A549 (cell line): ENCODE results near the gene RCN2. TPM values are rescaled to one million over a fixed set of nuclear protein-coding genes. Genes with fewer than 3 reads are reported as not detected.

ENCODE experiments used
- ATAC-seq, 2 experiments: fragments of 200-7000 bp in 1 of 2; fragments of >200 bp in 1 of 2; cut with Nextera tagmentation in 1 of 2; cut with Tn5 transposase in 1 of 2; 3 replicates each; pipeline versions ENCODE4 v1.8.0 to v1.9.1; 2018 to 2020; ENCODE audit warnings: mild to moderate bottlenecking in 1 of 2, moderate library complexity in 1 of 2
- CTCF ChIA-PET: fragments of 300-600 bp; sonication (Branson Sonifier 250); formaldehyde crosslinking; extraction: SDS; loops from one replicate; lab custom pipeline; 2021; ENCODE audit warnings: antibody characterized with exemption, inconsistent platforms; lab: Yijun Ruan, JAX
- POLR2A ChIA-PET: fragments of 350-600 bp; formaldehyde crosslinking; extraction: SDS; loops from one replicate; lab custom pipeline; 2021; ENCODE audit warnings: antibody characterized with exemption, inconsistent platforms; lab: Yijun Ruan, JAX
- DNase-seq, 2 experiments: peaks; one replicate each; pipeline versions ENCODE4 v3.0.0 to v3.0.0-alpha.2; 2011 to 2016; ENCODE audit warnings: low read depth in 1 of 2, low spot score in 1 of 2
- FAIRE-seq: peaks from 2 replicates; lab custom pipeline; 2011; peaks lifted over from hg19 to GRCh38; lab: Jason Lieb, UNC
- H3K27ac ChIP-seq, 2 experiments: fragments of >200 bp; sonication (Bioruptor Twin); formaldehyde crosslinking; 3 replicates each; pipeline ENCODE4 v1.5.1; 2016 to 2017
- H3K4me1 ChIP-seq: fragments of >200 bp; sonication (Bioruptor Twin); formaldehyde crosslinking; 3 replicates; pipeline ENCODE4 v1.6.1; 2016
- H3K4me2 ChIP-seq: fragments of >200 bp; sonication (Bioruptor Twin); formaldehyde crosslinking; 3 replicates; pipeline ENCODE4 v1.6.1; 2016
- H3K4me3 ChIP-seq: fragments of >200 bp; sonication (Bioruptor Twin); formaldehyde crosslinking; 3 replicates; pipeline ENCODE4 v1.5.1; 2016
- H3K9me3 ChIP-seq: fragments of >200 bp; sonication (Bioruptor Twin); formaldehyde crosslinking; 3 replicates; pipeline ENCODE4 v1.6.1; 2016
- ATOH8 ChIP-seq: fragments of 250-450 bp; sonication (Bioruptor Pico); IDR thresholded peaks from 2 replicates; pipeline ENCODE4 v1.5.0; 2020; ENCODE audit warnings: low read depth, mild to moderate bottlenecking, moderate library complexity
- BCL3 ChIP-seq: fragments of >200 bp; sonication (Bioruptor Twin); formaldehyde crosslinking; IDR thresholded peaks from 3 replicates; pipeline ENCODE4 v1.6.1; 2016
- CEBPB ChIP-seq, 2 experiments: fragments of >200 bp in 1 of 2; sonication (Bioruptor Twin) in 1 of 2; formaldehyde crosslinking in 1 of 2; IDR thresholded peaks; 2 replicates each; pipeline ENCODE4 v1.6.1; 2012 to 2016
- CHD2 ChIP-seq: fragments of 150-350 bp; IDR thresholded peaks from 2 replicates; pipeline ENCODE4 v1.6.1; 2014; ENCODE audit warnings: low read length; ENCODE audit not compliant: partially characterized antibody
- CTCF ChIP-seq: fragments of >200 bp; sonication (Bioruptor Twin); formaldehyde crosslinking; IDR thresholded peaks from 3 replicates; pipeline ENCODE4 v1.5.1; 2016
- ESRRA ChIP-seq: fragments of 150-350 bp; IDR thresholded peaks from 2 replicates; pipeline ENCODE4 v1.6.1; 2014; ENCODE audit warnings: mild to moderate bottlenecking, low read length, borderline replicate concordance
- HDAC2 ChIP-seq: fragments of 200-600 bp; sonication (generic); IDR thresholded peaks from 2 replicates; pipeline ENCODE4 v1.6.1; 2016
- HES2 ChIP-seq: fragments of >200 bp; sonication (Bioruptor Twin); formaldehyde crosslinking; IDR thresholded peaks from 2 replicates; pipeline ENCODE4 v1.6.1; 2016
- HOXB5 ChIP-seq: fragments of 250-450 bp; sonication (Bioruptor Pico); IDR thresholded peaks from 2 replicates; pipeline ENCODE4 v1.5.0; 2020; ENCODE audit warnings: mild to moderate bottlenecking, moderate library complexity
- KDM5A ChIP-seq: fragments of 200-600 bp; sonication (generic); IDR thresholded peaks from 2 replicates; pipeline ENCODE4 v1.6.1; 2016; ENCODE audit warnings: antibody characterized with exemption, mild to moderate bottlenecking
- MAZ ChIP-seq: fragments of 150-350 bp; IDR thresholded peaks from 2 replicates; pipeline ENCODE4 v1.6.1; 2014; ENCODE audit warnings: antibody characterized with exemption, low read depth, low read length, borderline replicate concordance
- NPAS2 ChIP-seq: fragments of 250-450 bp; sonication (Bioruptor Pico); IDR thresholded peaks from 2 replicates; pipeline ENCODE4 v1.8.0; 2022; ENCODE audit warnings: mild to moderate bottlenecking, moderate library complexity, borderline replicate concordance
- NR3C1 ChIP-seq: fragments of >200 bp; sonication (Bioruptor Twin); formaldehyde crosslinking; IDR thresholded peaks from 3 replicates; pipeline ENCODE4 v1.6.1; 2017
- PBX3 ChIP-seq: IDR thresholded peaks from 2 replicates; pipeline ENCODE4 v1.6.1; 2012
- POLR2AphosphoS2 ChIP-seq: conservative IDR thresholded peaks from 2 replicates; pipeline ENCODE4 v1.6.1; 2012; ENCODE audit warnings: low read length, improper control_type of control experiment, inconsistent platforms
- RAD21 ChIP-seq, 2 experiments: fragments of >200 bp in 1 of 2; sonication (Bioruptor Twin) in 1 of 2; formaldehyde crosslinking in 1 of 2; IDR thresholded peaks in 1 of 2; conservative IDR thresholded peaks in 1 of 2; 2 replicates in 1 of 2; 3 replicates in 1 of 2; pipeline ENCODE4 v1.6.1; 2012 to 2018; ENCODE audit warnings: inconsistent platforms in 1 of 2
- RARB ChIP-seq: fragments of 250-450 bp; sonication (Bioruptor Pico); IDR thresholded peaks from 2 replicates; pipeline ENCODE4 v1.8.0; 2021; ENCODE audit warnings: mild to moderate bottlenecking, moderate library complexity
- RNF2 ChIP-seq: fragments of 200-600 bp; sonication (generic); IDR thresholded peaks from 2 replicates; pipeline ENCODE4 v1.6.1; 2016; ENCODE audit warnings: low read depth, mild to moderate bottlenecking, antibody characterized with exemption, moderate library complexity, borderline replicate concordance
- TP53 ChIP-seq: fragments of 250-450 bp; sonication (Bioruptor Pico); IDR thresholded peaks from 2 replicates; pipeline ENCODE4 v1.5.0; 2021; ENCODE audit warnings: mild to moderate bottlenecking, moderate library complexity
- WGBS: methylation state at CpG from one replicate; pipeline ENCODE4 v1.1.6; 2017; ENCODE audit errors: missing lambda C conversion rate; 5-methylcytosine and 5-hydroxymethylcytosine counted together
- polyA plus RNA-seq, 4 experiments: library from polyadenylated mRNA; depleted of rRNA in 3 of 4; stranded (reverse); fragments of >200 nt; fragmentation: RNase III in 1 of 4; extraction: RNeasy Plus Mini Kit Qiagen cat#74134 plus additional on column Dnase treatment in 1 of 4; gene quantifications; 2 replicates in 3 of 4; 3 replicates in 1 of 4; pipeline ENCODE4 v1.2.3, GENCODE V29; 2011 to 2017

RCN2 gene
- polyA plus RNA-seq, 2 of the 4 experiments (the other 2 are of a cell fraction), result 81.3 to 152 TPM

- TF ChIP-seq NR3C1 (no peak), CTCF (no peak)
These were observed 10.1 kb downstream of the RCN2 start (continued) for GRCh38 chr15:76941636-76942035.

- ATAC-seq (no peak), FAIRE-seq (no peak), DNase-seq (no peak)
- Histone ChIP-seq H3K9me3 (no peaks in the 10 kb centered on the region), H3K4me2 (no peak overlapping the region), H3K4me1 (no peaks in the 10 kb centered on the region; the same call in 2 of the 3 replicates), H3K27ac (no peak overlapping the region), H3K4me3 (no peak overlapping the region)
- POLR2A ChIA-PET, result interaction anchor here (2.3 kb wide), 1 partner anchor 11 kb away, joined by 16 read pairs; the partner anchor contains the start of gene RCN2
- CTCF ChIA-PET, result interaction anchor here (1.1 to 2.0 kb wide), 6 partner anchors 9 to 691 kb away, joined by 3 to 6 read pairs (median 4); no protein-coding TSS in a partner anchor
- TF ChIP-seq MAZ, result no peak
- 87% methylated on average over 2 of the region's 2 CpGs for WGBS
These were observed 10.8 kb downstream of the RCN2 start for GRCh38 chr15:76942331-76942730.

- 92% methylated on average over 2 of the region's 2 CpGs for WGBS
- H3K27ac ChIP-seq, result no peak overlapping the region
- no peaks in the 10 kb centered on the region for H3K4me1 ChIP-seq
- no peak overlapping the region for H3K4me2 ChIP-seq
- peak; percentile 56 for FAIRE-seq
- no peaks in the 10 kb centered on the region for H3K9me3 ChIP-seq
- H3K4me3 ChIP-seq, result no peak overlapping the region
- ChIA-PET POLR2A (no interaction called here), CTCF (interaction anchor here (0.9 to 1.5 kb wide), 2 partner anchors 11 to 24 kb away, joined by 3 to 5 read pairs; no protein-coding TSS in a partner anchor)
- ATAC-seq, result no peak
- DNase-seq, result no peak
- no peak for TF ChIP-seq TP53 (CRISPR knock-in tag)
- no peak for TF ChIP-seq KDM5A
- TF ChIP-seq RAD21 (conservative IDR thresholded peaks at IDR 0.05 in 1 of 2, IDR thresholded peaks at IDR 0.05 in 1 of 2), result no peak
- no peak for TF ChIP-seq ATOH8 (CRISPR knock-in tag)
- TF ChIP-seq BCL3, result no peak
- no peak for TF ChIP-seq RNF2
- no peak for TF ChIP-seq CTCF
- TF ChIP-seq RARB, result no peak
- no peak for TF ChIP-seq ESRRA
- no peak for TF ChIP-seq HOXB5 (CRISPR knock-in tag)
- no peak for TF ChIP-seq HDAC2
- TF ChIP-seq PBX3, result no peak
- TF ChIP-seq CEBPB (IDR thresholded peaks at IDR 0.05), result no peak
- TF ChIP-seq CHD2, result no peak
- no peak for TF ChIP-seq HES2
- TF ChIP-seq NPAS2 (CRISPR knock-in tag), result no peak
- TF ChIP-seq POLR2AphosphoS2, result no peak
These were observed 14.0 kb downstream of the RCN2 start for GRCh38 chr15:76945494-76946093.
